Activated CD4-positive, CD25-positive, alpha-beta regulatory T cell (primary cell): ENCODE measurements around the gene COX10.
"Not testable (repeated sequence)": the region's sequence is repeated elsewhere in the genome, so short reads cannot be mapped to it uniquely, and the experiment has no call there.

Source experiments
- DNase-seq, 4 experiments: peaks; one replicate each; lab custom pipeline; 2025; lab: John Stamatoyannopoulos, UW

The COX10 gene

GRCh38 chr17:14179951-14180350 is 110.6 kb downstream of the COX10 start:
- DNase-seq: not testable (repeated sequence)

GRCh38 chr17:14182084-14182483 is 112.8 kb downstream of the COX10 start:
- not testable (repeated sequence) for DNase-seq

- not testable (repeated sequence) for DNase-seq
These were observed 115.2 kb downstream of the COX10 start for GRCh38 chr17:14184536-14184935.

- DNase-seq: not testable (repeated sequence)
These were observed 117.1 kb downstream of the COX10 start for GRCh38 chr17:14186443-14186842.

GRCh38 chr17:14190774-14191173 is 121.5 kb downstream of the COX10 start:
- not testable (repeated sequence) for DNase-seq

GRCh38 chr17:14191469-14191868 is 122.2 kb downstream of the COX10 start:
- not testable (repeated sequence) for DNase-seq

- DNase-seq: not testable (repeated sequence)
These were observed 122.7 kb downstream of the COX10 start for GRCh38 chr17:14192039-14192438.

GRCh38 chr17:14192636-14193344 is 123.5 kb downstream of the COX10 start:
- DNase-seq: not testable (repeated sequence)

- DNase-seq: no peak
These were observed 127.2 kb downstream of the COX10 start for GRCh38 chr17:14196377-14196997.

- no peak for DNase-seq
These were observed 127.8 kb downstream of the COX10 start for GRCh38 chr17:14197057-14197456.

GRCh38 chr17:14197586-14197985 is 128.3 kb downstream of the COX10 start:
- DNase-seq: peak in 2 of 4 experiments; percentile 17 to 22

- DNase-seq: no peak
These were observed 128.7 kb downstream of the COX10 start for GRCh38 chr17:14198013-14198412.

- DNase-seq: no peak
These were observed 129.3 kb downstream of the COX10 start for GRCh38 chr17:14198575-14198974.

- DNase-seq: no peak
These were observed 130.3 kb downstream of the COX10 start for GRCh38 chr17:14199601-14200000.

- DNase-seq: no peak
These were observed 131.1 kb downstream of the COX10 start for GRCh38 chr17:14200354-14200753.

- peak in 2 of 4 experiments; percentile 54 for DNase-seq
These were observed 132.0 kb downstream of the COX10 start for GRCh38 chr17:14201021-14201987.

GRCh38 chr17:14201988-14202380 is 132.7 kb downstream of the COX10 start:
- DNase-seq: no peak

GRCh38 chr17:14202388-14203166 is 133.3 kb downstream of the COX10 start:
- no peak for DNase-seq

GRCh38 chr17:14203388-14203787 is 134.1 kb downstream of the COX10 start:
- DNase-seq: no peak

GRCh38 chr17:14204084-14204483 is 134.8 kb downstream of the COX10 start:
- no peak for DNase-seq

- DNase-seq: no peak
These were observed 135.2 kb downstream of the COX10 start for GRCh38 chr17:14204546-14204945.

- no peak for DNase-seq
These were observed 136.1 kb downstream of the COX10 start for GRCh38 chr17:14205380-14205779.
